Measurements from ENCODE around the gene PRDM8.

DNA sequence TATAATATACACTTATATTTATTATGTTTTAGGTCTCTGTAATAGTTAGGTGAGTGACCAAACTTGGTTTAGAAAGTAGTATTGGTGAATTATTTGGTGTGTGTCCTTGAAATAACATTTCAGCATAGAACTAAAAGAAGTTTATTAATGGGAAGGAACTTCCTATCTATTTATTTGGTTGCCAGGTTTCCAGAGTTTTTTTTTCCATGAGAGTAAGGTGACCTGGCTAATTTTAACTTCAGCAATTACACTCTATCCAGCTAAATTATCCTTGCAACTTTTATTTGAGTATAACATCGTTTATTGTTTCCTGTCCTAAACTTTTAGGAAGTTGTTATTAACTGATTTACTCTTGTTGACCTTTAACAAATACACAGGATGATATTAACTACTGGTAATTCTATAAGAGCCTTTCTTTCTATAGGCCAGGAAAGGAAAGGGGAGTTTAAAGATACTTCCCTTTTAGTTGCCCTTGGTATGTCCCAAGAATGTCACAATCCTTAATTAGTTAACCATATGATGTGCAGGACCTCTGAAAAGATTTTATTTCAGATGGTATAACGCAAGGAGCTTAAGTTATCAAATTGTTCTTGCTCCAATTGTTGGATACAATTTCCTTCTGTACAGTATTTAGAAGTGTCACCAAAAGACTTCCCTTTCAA lies 18.9 kb downstream of the PRDM8 start:
- TF ChIP-seq, protein P1, sequence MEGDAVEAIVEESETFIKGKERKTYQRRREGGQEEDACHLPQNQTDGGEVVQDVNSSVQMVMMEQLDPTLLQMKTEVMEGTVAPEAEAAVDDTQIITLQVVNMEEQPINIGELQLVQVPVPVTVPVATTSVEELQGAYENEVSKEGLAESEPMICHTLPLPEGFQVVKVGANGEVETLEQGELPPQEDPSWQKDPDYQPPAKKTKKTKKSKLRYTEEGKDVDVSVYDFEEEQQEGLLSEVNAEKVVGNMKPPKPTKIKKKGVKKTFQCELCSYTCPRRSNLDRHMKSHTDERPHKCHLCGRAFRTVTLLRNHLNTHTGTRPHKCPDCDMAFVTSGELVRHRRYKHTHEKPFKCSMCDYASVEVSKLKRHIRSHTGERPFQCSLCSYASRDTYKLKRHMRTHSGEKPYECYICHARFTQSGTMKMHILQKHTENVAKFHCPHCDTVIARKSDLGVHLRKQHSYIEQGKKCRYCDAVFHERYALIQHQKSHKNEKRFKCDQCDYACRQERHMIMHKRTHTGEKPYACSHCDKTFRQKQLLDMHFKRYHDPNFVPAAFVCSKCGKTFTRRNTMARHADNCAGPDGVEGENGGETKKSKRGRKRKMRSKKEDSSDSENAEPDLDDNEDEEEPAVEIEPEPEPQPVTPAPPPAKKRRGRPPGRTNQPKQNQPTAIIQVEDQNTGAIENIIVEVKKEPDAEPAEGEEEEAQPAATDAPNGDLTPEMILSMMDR (IDR thresholded peaks at IDR 0.05; ENCODE audit: low read depth, low read length): no peak
- no peak for TF ChIP-seq MYC (IDR thresholded peaks at IDR 0.05; ENCODE audit: low read depth, low read length)

All from NB4 (cell line).